HepG2 (cell line): ENCODE results near the gene MRNIP. TPM values are rescaled to one million over a fixed set of nuclear protein-coding genes. Genes with fewer than 3 reads are reported as not detected.

Experiments used
- DDIT3 ChIP-seq: sonication (generic); formaldehyde crosslinking; IDR thresholded peaks from 2 replicates; pipeline ENCODE4 v1.4.0; 2020; ENCODE audit warnings: mild to moderate bottlenecking, missing genetic modification reagents
- HOXA5 ChIP-seq: sonication (generic); formaldehyde crosslinking; IDR thresholded peaks from 2 replicates; pipeline ENCODE4 v1.4.0; 2020; ENCODE audit warnings: missing genetic modification reagents
- IRF9 ChIP-seq: sonication (generic); formaldehyde crosslinking; IDR thresholded peaks from 2 replicates; pipeline ENCODE4 v1.8.0; 2022; ENCODE audit warnings: missing genetic modification reagents, mild to moderate bottlenecking, borderline replicate concordance
- ISL2 ChIP-seq: sonication (generic); formaldehyde crosslinking; IDR thresholded peaks from 2 replicates; pipeline ENCODE4 v1.5.0; 2020; ENCODE audit warnings: missing genetic modification reagents
- KLF12 ChIP-seq: sonication (generic); formaldehyde crosslinking; IDR thresholded peaks from 2 replicates; pipeline ENCODE4 v1.4.0; 2020; ENCODE audit warnings: missing genetic modification reagents, borderline replicate concordance
- MTA1 ChIP-seq: sonication (generic); formaldehyde crosslinking; IDR thresholded peaks from 2 replicates; pipeline ENCODE4 v1.4.0; 2020; ENCODE audit warnings: missing genetic modification reagents, mild to moderate bottlenecking, borderline replicate concordance
- REPIN1 ChIP-seq: sonication (generic); formaldehyde crosslinking; IDR thresholded peaks from 2 replicates; pipeline ENCODE4 v1.8.0; 2022; ENCODE audit warnings: missing genetic modification reagents, low read depth, mild to moderate bottlenecking, borderline replicate concordance
- XBP1 ChIP-seq: sonication (generic); formaldehyde crosslinking; IDR thresholded peaks from 2 replicates; pipeline ENCODE4 v1.5.0; 2020; ENCODE audit warnings: missing genetic modification reagents
- ZBTB21 ChIP-seq: sonication (generic); formaldehyde crosslinking; IDR thresholded peaks from 2 replicates; pipeline ENCODE4 v1.4.0; 2020; ENCODE audit warnings: missing genetic modification reagents
- ZFP82 ChIP-seq: sonication (generic); formaldehyde crosslinking; IDR thresholded peaks from 2 replicates; pipeline ENCODE4 v1.5.1; 2020; ENCODE audit warnings: mild to moderate bottlenecking, missing genetic modification reagents, borderline replicate concordance
- ZFY ChIP-seq: sonication (generic); formaldehyde crosslinking; IDR thresholded peaks from 2 replicates; pipeline ENCODE4 v1.4.0; 2020; ENCODE audit warnings: missing genetic modification reagents
- ZMAT3 ChIP-seq: sonication (generic); formaldehyde crosslinking; conservative IDR thresholded peaks from 2 replicates; pipeline ENCODE4 v1.7.0; 2021; ENCODE audit warnings: missing genetic modification reagents
- ZNF225 ChIP-seq: sonication (generic); formaldehyde crosslinking; IDR thresholded peaks from 2 replicates; pipeline ENCODE4 v1.4.0; 2020; ENCODE audit warnings: mild to moderate bottlenecking, missing genetic modification reagents
- ZNF546 ChIP-seq: sonication (generic); formaldehyde crosslinking; conservative IDR thresholded peaks from 2 replicates; pipeline ENCODE4 v1.8.1; 2023; ENCODE audit warnings: mild to moderate bottlenecking, missing genetic modification reagents
- ZNF646 ChIP-seq: sonication (generic); formaldehyde crosslinking; IDR thresholded peaks from 2 replicates; pipeline ENCODE4 v1.9.0; 2021; ENCODE audit warnings: mild to moderate bottlenecking, missing genetic modification reagents
- ZNF761 ChIP-seq: sonication (generic); formaldehyde crosslinking; conservative IDR thresholded peaks from 2 replicates; pipeline ENCODE4 v1.4.0; 2020; ENCODE audit warnings: mild to moderate bottlenecking, missing genetic modification reagents
- ZNF777 ChIP-seq: sonication (generic); formaldehyde crosslinking; IDR thresholded peaks from 2 replicates; pipeline ENCODE4 v1.4.0; 2020; ENCODE audit warnings: missing genetic modification reagents
- ZSCAN21 ChIP-seq: sonication (generic); formaldehyde crosslinking; IDR thresholded peaks from 2 replicates; pipeline ENCODE4 v1.8.0; 2022; ENCODE audit warnings: mild to moderate bottlenecking, missing genetic modification reagents, moderate library complexity, borderline replicate concordance
- ZUFSP ChIP-seq: sonication (generic); formaldehyde crosslinking; IDR thresholded peaks from 2 replicates; pipeline ENCODE4 v1.9.0; 2021; ENCODE audit warnings: missing genetic modification reagents, mild to moderate bottlenecking, borderline replicate concordance
- polyA plus RNA-seq, 8 experiments: library from polyadenylated mRNA; depleted of rRNA in 3 of 8; stranded (reverse) in 7 of 8; unstranded in 1 of 8; fragments of >200 nt; fragmentation: Illumina TruSeq in 4 of 8; extraction: Trizol in 4 of 8; gene quantifications; 2 replicates each; pipeline versions ENCODE4 v1.2.1 to v1.2.3, GENCODE V29; 2011 to 2016; ENCODE audit warnings: low read depth in 4 of 8, missing spikeins in 1 of 8, mixed read lengths in 1 of 8; ENCODE audit not compliant: insufficient read depth in 1 of 8
- total RNA-seq, 5 experiments: library from RNA; depleted of rRNA; stranded (reverse); fragments of >200 nt; fragmentation: Illumina TruSeq; extraction: Trizol; gene quantifications; 2 replicates each; pipeline ENCODE4 v1.2.3, GENCODE V29; 2016; ENCODE audit warnings: low read depth in 1 of 5

The MRNIP gene
- total and polyA plus RNA-seq, 2 of the 13 experiments (the other 11 are each of a cell fraction or from before 2014, with no cell fraction given): 15.5 to 34.1 TPM

GRCh38 chr5:179858586-179859427, at the start of gene MRNIP (continued):
- TF ChIP-seq ZNF546 (CRISPR knock-in tag) (peak; percentile 50; the same call in 1 of the 2 replicates), ZUFSP (CRISPR knock-in tag) (no peak), ZNF225 (CRISPR knock-in tag) (no peak; the same call in 1 of the 2 replicates), MTA1 (CRISPR knock-in tag) (peak; percentile 68; the same call in 1 of the 2 replicates), IRF9 (peak; percentile 95; the same call in 1 of the 2 replicates), DDIT3 (CRISPR knock-in tag) (no peak), REPIN1 (peak; percentile 96), XBP1 (CRISPR knock-in tag) (no peak), ZFY (CRISPR knock-in tag) (peak; percentile 96), ZNF761 (CRISPR knock-in tag) (peak; percentile 24; the same call in 1 of the 2 replicates), ZBTB21 (CRISPR knock-in tag) (no peak; the same call in 1 of the 2 replicates), ZNF777 (CRISPR knock-in tag) (peak; percentile 55; the same call in 1 of the 2 replicates), KLF12 (CRISPR knock-in tag) (peak; percentile 87; the same call in 1 of the 2 replicates), ISL2 (CRISPR knock-in tag) (peak; percentile 41; the same call in 1 of the 2 replicates), HOXA5 (no peak; the same call in 1 of the 2 replicates), ZNF646 (CRISPR knock-in tag) (no peak), ZSCAN21 (CRISPR knock-in tag) (no peak; the same call in 1 of the 2 replicates), ZMAT3 (peak; percentile 89; the same call in 1 of the 2 replicates), ZFP82 (CRISPR knock-in tag) (no peak; the same call in 1 of the 2 replicates)
